CD14-positive monocyte (primary cell): ENCODE measurements around the gene ERGIC1. TPM values are rescaled to one million over a fixed set of nuclear protein-coding genes. Genes with fewer than 3 reads are reported as not detected.
A peak's percentile ranks its signal among the peaks of the same experiment; 100 is the strongest.

ENCODE experiments used
- DNase-seq, 3 donors: peaks; one replicate each; pipeline ENCODE4 v3.0.0-alpha.2; 2011 to 2022
- H2AFZ ChIP-seq: 2 replicates; pipeline ENCODE4 v1.6.0; 2012; ENCODE audit warnings: mild to moderate bottlenecking, low read depth, low read length, inconsistent platforms; ENCODE audit not compliant: insufficient read depth, poor library complexity, severe bottlenecking
- H3K27ac ChIP-seq, 2 donors: 1 replicate in 1 of 2; 2 replicates in 1 of 2; pipeline ENCODE4 v1.5.1; 2012 to 2013; ENCODE audit warnings: low read length in 2 of 2, control low read depth in 1 of 2, inconsistent platforms in 1 of 2, low read depth in 1 of 2, mild to moderate bottlenecking in 1 of 2
- H3K27me3 ChIP-seq, 2 donors: one replicate each; pipeline versions ENCODE4 v1.6.0 to v1.6.1; 2011 to 2013; ENCODE audit warnings: low read length in 2 of 2; ENCODE audit not compliant: control insufficient read depth in 2 of 2, insufficient read depth in 2 of 2
- H3K36me3 ChIP-seq, 2 donors: replicated peaks in 1 of 2; 1 replicate in 1 of 2; 2 replicates in 1 of 2; pipeline versions ENCODE4 v1.5.1 to v1.6.1; 2012 to 2013; ENCODE audit warnings: low read length in 2 of 2, control low read depth in 1 of 2, inconsistent platforms in 1 of 2, mild to moderate bottlenecking in 1 of 2; ENCODE audit not compliant: insufficient read depth in 2 of 2, control insufficient read depth in 1 of 2
- H3K4me1 ChIP-seq, 2 donors: 1 replicate in 1 of 2; 2 replicates in 1 of 2; pipeline versions ENCODE4 v1.5.1 to v1.6.1; 2012 to 2013; ENCODE audit warnings: low read length in 2 of 2, control low read depth in 1 of 2, inconsistent platforms in 1 of 2, mild to moderate bottlenecking in 1 of 2, moderate library complexity in 1 of 2; ENCODE audit not compliant: insufficient read depth in 2 of 2, control insufficient read depth in 1 of 2
- H3K4me2 ChIP-seq: replicated peaks from 2 replicates; pipeline ENCODE3; 2012; ENCODE audit warnings: low read length, moderate library complexity, mild to moderate bottlenecking; ENCODE audit not compliant: poor library complexity, severe bottlenecking; ENCODE audit errors: extremely low read depth
- H3K4me3 ChIP-seq, 3 experiments: fragments of 200-600 bp in 1 of 3; sonication (generic) in 1 of 3; replicated peaks in 1 of 3; 1 replicate in 2 of 3; 2 replicates in 1 of 3; pipeline ENCODE4 v1.5.1; 2011 to 2013; ENCODE audit warnings: low read length in 3 of 3, mild to moderate bottlenecking in 3 of 3, control low read depth in 2 of 3, low read depth in 2 of 3, inconsistent platforms in 1 of 3, moderate library complexity in 1 of 3
- H3K79me2 ChIP-seq: 2 replicates; pipeline ENCODE4 v1.6.0; 2012; ENCODE audit warnings: mild to moderate bottlenecking, control low read depth, inconsistent platforms, low read length, moderate library complexity; ENCODE audit not compliant: insufficient read depth
- H3K9ac ChIP-seq: 2 replicates; pipeline ENCODE4 v1.6.0; 2017; ENCODE audit warnings: low read length, mild to moderate bottlenecking; ENCODE audit not compliant: insufficient read depth, poor library complexity, severe bottlenecking
- H3K9me3 ChIP-seq, 2 donors: replicated peaks in 1 of 2; 1 replicate in 1 of 2; 2 replicates in 1 of 2; pipeline versions ENCODE4 v1.5.1 to v1.6.1; 2012 to 2013; ENCODE audit warnings: low read length in 2 of 2, control low read depth in 1 of 2; ENCODE audit not compliant: control insufficient read depth in 1 of 2, insufficient read depth in 1 of 2
- H4K20me1 ChIP-seq: 2 replicates; pipeline ENCODE4 v1.6.0; 2012; ENCODE audit warnings: mild to moderate bottlenecking, low read length, control low read depth, moderate library complexity; ENCODE audit not compliant: insufficient read depth
- H3K27ac Mint-ChIP-seq, 7 donors: one replicate each; pipeline ENCODE4 v1.8.0; 2020; ENCODE audit warnings: mild to moderate bottlenecking in 7 of 7, mixed read lengths in 7 of 7, moderate library complexity in 6 of 7, inconsistent platforms in 2 of 7
- H3K27me3 Mint-ChIP-seq, 3 donors: one replicate each; pipeline ENCODE4 v1.8.0; 2021 to 2022; ENCODE audit warnings: low read depth in 3 of 3, mild to moderate bottlenecking in 3 of 3, mixed read lengths in 3 of 3, moderate library complexity in 3 of 3, inconsistent platforms in 1 of 3
- H3K36me3 Mint-ChIP-seq, 2 donors: one replicate each; pipeline ENCODE4 v1.8.0; 2020; ENCODE audit warnings: mixed read lengths in 2 of 2, inconsistent platforms in 1 of 2, mild to moderate bottlenecking in 1 of 2
- H3K4me1 Mint-ChIP-seq: one replicate; pipeline ENCODE4 v1.8.0; 2020; ENCODE audit warnings: mild to moderate bottlenecking, mixed read lengths
- H3K4me3 Mint-ChIP-seq, 2 donors: one replicate each; pipeline ENCODE4 v1.8.0; 2020; ENCODE audit warnings: mild to moderate bottlenecking in 2 of 2, mixed read lengths in 2 of 2, moderate library complexity in 1 of 2
- H3K9me3 Mint-ChIP-seq, 7 donors: one replicate each; pipeline ENCODE4 v1.8.0; 2020 to 2022; ENCODE audit warnings: mixed read lengths in 7 of 7, mild to moderate bottlenecking in 6 of 7, moderate library complexity in 6 of 7, inconsistent platforms in 2 of 7
- CTCF ChIP-seq: fragments of 200-600 bp; IDR thresholded peaks from one replicate; pipeline ENCODE4 v1.8.0; 2022; ENCODE audit warnings: antibody characterized with exemption, mild to moderate bottlenecking
- WGBS: methylation state at CpG from one replicate; pipeline ENCODE4 v1.1.5; 2013; ENCODE audit warnings: missing lambda C conversion rate; ENCODE audit not compliant: insufficient coverage; 5-methylcytosine and 5-hydroxymethylcytosine counted together
- intact Hi-C, 2 donors: fragments of 100-400 bp; cut with micrococcal nuclease; formaldehyde crosslinking; loops; one replicate each; pipeline versions ENCODE4 v1.15.0 to v1.15.1; 2023
- polyA plus RNA-seq, 3 donors: library from polyadenylated mRNA; depleted of rRNA in 1 of 3; unstranded in 2 of 3; stranded (reverse) in 1 of 3; fragments of 300-500 nt in 2 of 3; fragments of >200 nt in 1 of 3; fragmentation: Illumina TruSeq in 2 of 3; gene quantifications; 1 replicate in 2 of 3; 2 replicates in 1 of 3; pipeline ENCODE4 v1.2.3, GENCODE V29; 2012 to 2021

The ERGIC1 gene
- polyA plus RNA-seq, 3 donors, result 28.3 to 76.2 (median 34.1) TPM

DNA sequence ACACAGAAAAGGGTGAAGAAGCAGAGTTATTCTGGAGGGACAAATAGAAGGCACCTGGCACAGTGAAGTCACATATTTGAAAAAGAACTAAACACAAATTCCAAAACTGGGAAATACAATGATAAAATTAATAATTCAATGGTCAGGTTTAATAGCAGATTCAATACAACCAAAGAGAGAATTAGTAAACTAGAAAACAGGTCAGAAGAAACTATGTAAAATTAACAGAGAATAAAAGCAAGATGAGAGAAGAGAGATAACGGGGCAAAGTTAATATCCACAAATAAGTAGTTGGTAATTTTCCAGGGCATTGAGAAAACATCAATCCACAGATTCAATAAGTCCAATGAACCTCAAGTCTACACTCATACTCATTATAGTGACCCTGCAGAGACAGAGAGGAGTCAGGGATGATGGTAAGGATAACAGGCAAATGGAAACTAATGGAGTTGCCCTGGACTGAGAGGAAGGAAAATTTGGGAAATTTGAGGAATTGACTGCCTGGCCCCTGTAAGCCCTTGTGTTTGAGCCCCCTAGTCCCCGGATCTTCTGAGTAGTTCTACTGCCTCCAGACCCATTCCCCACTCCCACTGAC lies 8.3 kb upstream of the ERGIC1 start:
- H3K4me3 ChIP-seq, result no peak overlapping the region
- no peak overlapping the region for H3K27ac ChIP-seq
- no peaks in the 10 kb centered on the region for H3K27me3 ChIP-seq
- intact Hi-C loops, result no loop called here
- H3K9me3 Mint-ChIP-seq, result peaks cover 14 to 20% (median 17%) of the 10 kb centered on the region in 7 donors
- H3K27me3 Mint-ChIP-seq, result peaks cover 1 to 3% (median 1%) of the 10 kb centered on the region in 3 donors
- peaks cover 3 to 6% of the 10 kb centered on the region in 2 donors for H3K4me1 ChIP-seq
- no peaks in the 10 kb centered on the region for H3K36me3 ChIP-seq
- no peaks in the 10 kb centered on the region for H3K79me2 ChIP-seq
- H3K9me3 ChIP-seq, result peaks cover 9 to 11% of the 10 kb centered on the region in 2 donors
- 100% methylated on average over 1 of the region's 2 CpGs for WGBS
- H3K9ac ChIP-seq, result no peak overlapping the region
- TF ChIP-seq CTCF, result no peak
- H4K20me1 ChIP-seq, result no peaks in the 10 kb centered on the region
- H3K4me3 Mint-ChIP-seq, result no peak overlapping the region
- peak overlapping the region in 1 of 7 donors; percentile 53 for H3K27ac Mint-ChIP-seq
- peaks cover 10 to 11% of the 10 kb centered on the region in 2 donors for H3K36me3 Mint-ChIP-seq
- no peak overlapping the region for H3K4me2 ChIP-seq
- H2AFZ ChIP-seq, result no peak overlapping the region
- H3K4me1 Mint-ChIP-seq, result peaks cover 15% of the 10 kb centered on the region
- no peak for DNase-seq

- H3K4me2 ChIP-seq, result no peak overlapping the region
- H3K9me3 ChIP-seq, result peaks cover 9 to 11% of the 10 kb centered on the region in 2 donors
- TF ChIP-seq CTCF, result no peak
- H3K4me1 ChIP-seq, result peaks cover 10 to 19% of the 10 kb centered on the region in 2 donors
- H4K20me1 ChIP-seq, result no peaks in the 10 kb centered on the region
- Mint-ChIP-seq H3K27ac (peak overlapping the region in 5 of 7 donors; percentile 12 to 86 (median 40)), H3K4me1 (peaks cover 30% of the 10 kb centered on the region), H3K36me3 (peaks cover 10 to 11% of the 10 kb centered on the region in 2 donors), H3K9me3 (peaks cover 14 to 20% (median 17%) of the 10 kb centered on the region in 7 donors), H3K4me3 (no peak overlapping the region), H3K27me3 (peaks cover 0 to 1% (median 0%) of the 10 kb centered on the region in 3 donors)
- no peak overlapping the region for H3K9ac ChIP-seq
- no CpG with 5 or more reads among the region's 2 CpGs for WGBS
- no peak for DNase-seq
- intact Hi-C loops, result no loop called here
- H2AFZ ChIP-seq, result no peak overlapping the region
- no peaks in the 10 kb centered on the region for H3K79me2 ChIP-seq
- no peaks in the 10 kb centered on the region for H3K36me3 ChIP-seq
- H3K27ac ChIP-seq, result no peak overlapping the region
- no peaks in the 10 kb centered on the region for H3K27me3 ChIP-seq
- no peak overlapping the region for H3K4me3 ChIP-seq
These were observed 6.2 kb upstream of the ERGIC1 start for GRCh38 chr5:172827841-172828240.
